ENCODE results near the gene SNAPC4.
"Not testable (repeated sequence)": the region's sequence is repeated elsewhere in the genome, so short reads cannot be mapped to it uniquely, and the experiment has no call there.

DNA sequence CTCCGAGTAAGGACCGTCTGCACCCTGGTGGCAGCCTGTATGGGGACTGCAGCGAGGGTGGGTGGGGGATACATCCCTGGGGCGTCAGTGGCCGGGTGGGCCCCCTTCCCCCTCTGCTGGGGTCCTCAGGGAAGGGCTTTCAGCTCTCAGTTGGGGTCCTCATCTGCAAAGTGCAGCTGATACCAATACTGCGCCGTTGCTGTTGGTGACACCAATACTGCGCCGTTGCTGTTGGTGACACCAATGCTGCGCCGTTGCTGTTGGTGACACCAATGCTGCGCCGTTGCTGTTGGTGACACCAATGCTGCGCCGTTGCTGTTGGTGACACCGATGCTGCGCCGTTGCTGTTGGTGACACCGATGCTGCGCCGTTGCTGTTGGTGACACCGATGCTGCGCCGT is 48.1 kb downstream of the SNAPC4 start:
- TF ChIP-seq POLR2A (IDR thresholded peaks at IDR 0.05) = not testable (repeated sequence)
- TF ChIP-seq, protein P1, sequence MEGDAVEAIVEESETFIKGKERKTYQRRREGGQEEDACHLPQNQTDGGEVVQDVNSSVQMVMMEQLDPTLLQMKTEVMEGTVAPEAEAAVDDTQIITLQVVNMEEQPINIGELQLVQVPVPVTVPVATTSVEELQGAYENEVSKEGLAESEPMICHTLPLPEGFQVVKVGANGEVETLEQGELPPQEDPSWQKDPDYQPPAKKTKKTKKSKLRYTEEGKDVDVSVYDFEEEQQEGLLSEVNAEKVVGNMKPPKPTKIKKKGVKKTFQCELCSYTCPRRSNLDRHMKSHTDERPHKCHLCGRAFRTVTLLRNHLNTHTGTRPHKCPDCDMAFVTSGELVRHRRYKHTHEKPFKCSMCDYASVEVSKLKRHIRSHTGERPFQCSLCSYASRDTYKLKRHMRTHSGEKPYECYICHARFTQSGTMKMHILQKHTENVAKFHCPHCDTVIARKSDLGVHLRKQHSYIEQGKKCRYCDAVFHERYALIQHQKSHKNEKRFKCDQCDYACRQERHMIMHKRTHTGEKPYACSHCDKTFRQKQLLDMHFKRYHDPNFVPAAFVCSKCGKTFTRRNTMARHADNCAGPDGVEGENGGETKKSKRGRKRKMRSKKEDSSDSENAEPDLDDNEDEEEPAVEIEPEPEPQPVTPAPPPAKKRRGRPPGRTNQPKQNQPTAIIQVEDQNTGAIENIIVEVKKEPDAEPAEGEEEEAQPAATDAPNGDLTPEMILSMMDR (IDR thresholded peaks at IDR 0.05) = not testable (repeated sequence)

All from testis (tissue), 2 donors.